CD14-positive monocyte (primary cell): ENCODE results near the gene CHAD. TPM values are rescaled to one million over a fixed set of nuclear protein-coding genes. Genes with fewer than 3 reads are reported as not detected.

Source experiments
- DNase-seq, 3 donors: peaks; one replicate each; pipeline ENCODE4 v3.0.0-alpha.2; 2011 to 2022
- H2AFZ ChIP-seq: 2 replicates; pipeline ENCODE4 v1.6.0; 2012; ENCODE audit warnings: mild to moderate bottlenecking, low read depth, low read length, inconsistent platforms; ENCODE audit not compliant: insufficient read depth, poor library complexity, severe bottlenecking
- H3K27ac ChIP-seq, 2 donors: 1 replicate in 1 of 2; 2 replicates in 1 of 2; pipeline ENCODE4 v1.5.1; 2012 to 2013; ENCODE audit warnings: low read length in 2 of 2, control low read depth in 1 of 2, inconsistent platforms in 1 of 2, low read depth in 1 of 2, mild to moderate bottlenecking in 1 of 2
- H3K27me3 ChIP-seq, 2 donors: one replicate each; pipeline versions ENCODE4 v1.6.0 to v1.6.1; 2011 to 2013; ENCODE audit warnings: low read length in 2 of 2; ENCODE audit not compliant: control insufficient read depth in 2 of 2, insufficient read depth in 2 of 2
- H3K36me3 ChIP-seq, 2 donors: replicated peaks in 1 of 2; 1 replicate in 1 of 2; 2 replicates in 1 of 2; pipeline versions ENCODE4 v1.5.1 to v1.6.1; 2012 to 2013; ENCODE audit warnings: low read length in 2 of 2, control low read depth in 1 of 2, inconsistent platforms in 1 of 2, mild to moderate bottlenecking in 1 of 2; ENCODE audit not compliant: insufficient read depth in 2 of 2, control insufficient read depth in 1 of 2
- H3K4me1 ChIP-seq, 2 donors: 1 replicate in 1 of 2; 2 replicates in 1 of 2; pipeline versions ENCODE4 v1.5.1 to v1.6.1; 2012 to 2013; ENCODE audit warnings: low read length in 2 of 2, control low read depth in 1 of 2, inconsistent platforms in 1 of 2, mild to moderate bottlenecking in 1 of 2, moderate library complexity in 1 of 2; ENCODE audit not compliant: insufficient read depth in 2 of 2, control insufficient read depth in 1 of 2
- H3K4me2 ChIP-seq: replicated peaks from 2 replicates; pipeline ENCODE3; 2012; ENCODE audit warnings: low read length, moderate library complexity, mild to moderate bottlenecking; ENCODE audit not compliant: poor library complexity, severe bottlenecking; ENCODE audit errors: extremely low read depth
- H3K4me3 ChIP-seq, 3 experiments: fragments of 200-600 bp in 1 of 3; sonication (generic) in 1 of 3; replicated peaks in 1 of 3; 1 replicate in 2 of 3; 2 replicates in 1 of 3; pipeline ENCODE4 v1.5.1; 2011 to 2013; ENCODE audit warnings: low read length in 3 of 3, mild to moderate bottlenecking in 3 of 3, control low read depth in 2 of 3, low read depth in 2 of 3, inconsistent platforms in 1 of 3, moderate library complexity in 1 of 3
- H3K79me2 ChIP-seq: 2 replicates; pipeline ENCODE4 v1.6.0; 2012; ENCODE audit warnings: mild to moderate bottlenecking, control low read depth, inconsistent platforms, low read length, moderate library complexity; ENCODE audit not compliant: insufficient read depth
- H3K9ac ChIP-seq: 2 replicates; pipeline ENCODE4 v1.6.0; 2017; ENCODE audit warnings: low read length, mild to moderate bottlenecking; ENCODE audit not compliant: insufficient read depth, poor library complexity, severe bottlenecking
- H3K9me3 ChIP-seq, 2 donors: replicated peaks in 1 of 2; 1 replicate in 1 of 2; 2 replicates in 1 of 2; pipeline versions ENCODE4 v1.5.1 to v1.6.1; 2012 to 2013; ENCODE audit warnings: low read length in 2 of 2, control low read depth in 1 of 2; ENCODE audit not compliant: control insufficient read depth in 1 of 2, insufficient read depth in 1 of 2
- H4K20me1 ChIP-seq: 2 replicates; pipeline ENCODE4 v1.6.0; 2012; ENCODE audit warnings: mild to moderate bottlenecking, low read length, control low read depth, moderate library complexity; ENCODE audit not compliant: insufficient read depth
- H3K27ac Mint-ChIP-seq, 7 donors: one replicate each; pipeline ENCODE4 v1.8.0; 2020; ENCODE audit warnings: mild to moderate bottlenecking in 7 of 7, mixed read lengths in 7 of 7, moderate library complexity in 6 of 7, inconsistent platforms in 2 of 7
- H3K27me3 Mint-ChIP-seq, 3 donors: one replicate each; pipeline ENCODE4 v1.8.0; 2021 to 2022; ENCODE audit warnings: low read depth in 3 of 3, mild to moderate bottlenecking in 3 of 3, mixed read lengths in 3 of 3, moderate library complexity in 3 of 3, inconsistent platforms in 1 of 3
- H3K36me3 Mint-ChIP-seq, 2 donors: one replicate each; pipeline ENCODE4 v1.8.0; 2020; ENCODE audit warnings: mixed read lengths in 2 of 2, inconsistent platforms in 1 of 2, mild to moderate bottlenecking in 1 of 2
- H3K4me1 Mint-ChIP-seq: one replicate; pipeline ENCODE4 v1.8.0; 2020; ENCODE audit warnings: mild to moderate bottlenecking, mixed read lengths
- H3K4me3 Mint-ChIP-seq, 2 donors: one replicate each; pipeline ENCODE4 v1.8.0; 2020; ENCODE audit warnings: mild to moderate bottlenecking in 2 of 2, mixed read lengths in 2 of 2, moderate library complexity in 1 of 2
- H3K9me3 Mint-ChIP-seq, 7 donors: one replicate each; pipeline ENCODE4 v1.8.0; 2020 to 2022; ENCODE audit warnings: mixed read lengths in 7 of 7, mild to moderate bottlenecking in 6 of 7, moderate library complexity in 6 of 7, inconsistent platforms in 2 of 7
- CTCF ChIP-seq: fragments of 200-600 bp; IDR thresholded peaks from one replicate; pipeline ENCODE4 v1.8.0; 2022; ENCODE audit warnings: antibody characterized with exemption, mild to moderate bottlenecking
- WGBS: methylation state at CpG from one replicate; pipeline ENCODE4 v1.1.5; 2013; ENCODE audit warnings: missing lambda C conversion rate; ENCODE audit not compliant: insufficient coverage; 5-methylcytosine and 5-hydroxymethylcytosine counted together
- intact Hi-C, 2 donors: fragments of 100-400 bp; cut with micrococcal nuclease; formaldehyde crosslinking; loops; one replicate each; pipeline versions ENCODE4 v1.15.0 to v1.15.1; 2023
- polyA plus RNA-seq, 3 donors: library from polyadenylated mRNA; depleted of rRNA in 1 of 3; unstranded in 2 of 3; stranded (reverse) in 1 of 3; fragments of 300-500 nt in 2 of 3; fragments of >200 nt in 1 of 3; fragmentation: Illumina TruSeq in 2 of 3; gene quantifications; 1 replicate in 2 of 3; 2 replicates in 1 of 3; pipeline ENCODE4 v1.2.3, GENCODE V29; 2012 to 2021

CHAD gene
- polyA plus RNA-seq, 3 donors: not detected

- Histone ChIP-seq H3K79me2 (no peaks in the 10 kb centered on the region), H3K4me3 (no peak overlapping the region), H3K27ac (no peak overlapping the region), H3K4me2 (no peak overlapping the region), H3K9me3 (no peaks in the 10 kb centered on the region), H3K9ac (no peak overlapping the region), H3K27me3 (no peaks in the 10 kb centered on the region), H3K4me1 (peaks cover 17 to 29% of the 10 kb centered on the region in 2 donors), H3K36me3 (no peaks in the 10 kb centered on the region), H4K20me1 (no peaks in the 10 kb centered on the region), H2AFZ (no peak overlapping the region)
- no peak overlapping the region for H3K4me3 Mint-ChIP-seq
- peaks cover 4 to 8% (median 5%) of the 10 kb centered on the region in 3 donors for H3K27me3 Mint-ChIP-seq
- WGBS: 62% methylated on average over 2 of the region's 7 CpGs
- H3K4me1 Mint-ChIP-seq: peaks cover 36% of the 10 kb centered on the region
- no peak for DNase-seq
- TF ChIP-seq CTCF: no peak
- H3K36me3 Mint-ChIP-seq: no peaks in the 10 kb centered on the region
- peak overlapping the region in 5 of 7 donors; percentile 35 to 78 (median 50) for H3K27ac Mint-ChIP-seq
- intact Hi-C loops: loop anchor here in 1 of 2 donors (2.0 kb wide), 1 partner anchor 25 kb away; no protein-coding TSS in a partner anchor
- H3K9me3 Mint-ChIP-seq: peaks cover 0 to 2% (median 0%) of the 10 kb centered on the region in 7 donors
Observed at GRCh38 chr17:50505591-50506130, 37.0 kb upstream of the CHAD start.

- no peaks in the 10 kb centered on the region for H3K36me3 Mint-ChIP-seq
- intact Hi-C loops: no loop called here
- Histone ChIP-seq H2AFZ (no peak overlapping the region), H3K27ac (no peak overlapping the region), H4K20me1 (no peaks in the 10 kb centered on the region), H3K9me3 (no peaks in the 10 kb centered on the region), H3K4me2 (no peak overlapping the region), H3K36me3 (no peaks in the 10 kb centered on the region), H3K4me1 (peaks cover 7 to 13% of the 10 kb centered on the region in 2 donors), H3K27me3 (no peaks in the 10 kb centered on the region), H3K4me3 (no peak overlapping the region), H3K79me2 (no peaks in the 10 kb centered on the region), H3K9ac (no peak overlapping the region)
- H3K27ac Mint-ChIP-seq: peak overlapping the region in 2 of 7 donors; percentile 27 to 67
- no peaks in the 10 kb centered on the region for H3K9me3 Mint-ChIP-seq
- peaks cover 2 to 6% (median 5%) of the 10 kb centered on the region in 3 donors for H3K27me3 Mint-ChIP-seq
- no peak overlapping the region for H3K4me3 Mint-ChIP-seq
- DNase-seq: no peak
- 89% methylated on average over 3 of the region's 9 CpGs for WGBS
- H3K4me1 Mint-ChIP-seq: peaks cover 20% of the 10 kb centered on the region
- TF ChIP-seq CTCF: no peak
Observed at GRCh38 chr17:50502301-50502990, 33.8 kb upstream of the CHAD start.
